Skin epidermis (tissue), 12 donors: ENCODE data around the gene SLC7A7.
"Not testable (repeated sequence)": the region's sequence is repeated elsewhere in the genome, so short reads cannot be mapped to it uniquely, and the experiment has no call there.

Source experiments
- H3K27ac ChIP-seq, 21 experiments: fragments of 200-600 bp; sonication (generic) in 11 of 21; one replicate each; pipeline ENCODE4 v1.5.0; 2020; ENCODE audit warnings: mild to moderate bottlenecking in 3 of 21, inconsistent platforms in 2 of 21, moderate library complexity in 2 of 21
- H3K4me3 ChIP-seq, 7 experiments: fragments of 200-600 bp; sonication (generic) in 2 of 7; one replicate each; pipeline ENCODE4 v1.5.0; 2020; ENCODE audit warnings: inconsistent platforms in 2 of 7, mild to moderate bottlenecking in 2 of 7, moderate library complexity in 1 of 7

The SLC7A7 gene

DNA sequence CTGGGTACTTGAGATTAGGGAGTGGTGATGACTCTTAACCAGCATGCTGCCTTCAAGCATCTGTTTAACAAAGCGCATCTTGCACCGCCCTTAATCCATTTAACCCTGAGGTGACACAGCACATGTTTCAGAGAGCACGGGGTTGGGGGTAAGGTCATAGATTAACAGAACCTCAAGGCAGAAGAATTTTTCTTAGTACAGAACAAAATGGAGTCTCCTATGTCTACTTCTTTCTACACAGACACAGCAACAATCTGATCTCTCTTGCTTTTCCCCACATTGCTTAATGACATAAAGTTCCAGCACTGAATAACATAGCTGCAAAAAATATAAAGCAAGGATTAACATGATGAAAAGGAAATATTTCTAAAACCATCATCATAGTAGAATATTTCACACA lies 89.9 kb downstream of the SLC7A7 start:
- not testable (repeated sequence) for H3K27ac ChIP-seq, H3K4me3 ChIP-seq

GRCh38 chr14:22724847-22725246 lies 90.4 kb downstream of the SLC7A7 start:
- not testable (repeated sequence) for H3K4me3 ChIP-seq, H3K27ac ChIP-seq

- no peak overlapping the region for H3K27ac ChIP-seq
Observed at GRCh38 chr14:22723815-22724214, 91.4 kb downstream of the SLC7A7 start.

More at GRCh38 chr14:22723815-22724214, 91.4 kb downstream of the SLC7A7 start:
- H3K4me3 ChIP-seq, result no peak overlapping the region
